ENCODE data around the gene ZNF615.

DNA sequence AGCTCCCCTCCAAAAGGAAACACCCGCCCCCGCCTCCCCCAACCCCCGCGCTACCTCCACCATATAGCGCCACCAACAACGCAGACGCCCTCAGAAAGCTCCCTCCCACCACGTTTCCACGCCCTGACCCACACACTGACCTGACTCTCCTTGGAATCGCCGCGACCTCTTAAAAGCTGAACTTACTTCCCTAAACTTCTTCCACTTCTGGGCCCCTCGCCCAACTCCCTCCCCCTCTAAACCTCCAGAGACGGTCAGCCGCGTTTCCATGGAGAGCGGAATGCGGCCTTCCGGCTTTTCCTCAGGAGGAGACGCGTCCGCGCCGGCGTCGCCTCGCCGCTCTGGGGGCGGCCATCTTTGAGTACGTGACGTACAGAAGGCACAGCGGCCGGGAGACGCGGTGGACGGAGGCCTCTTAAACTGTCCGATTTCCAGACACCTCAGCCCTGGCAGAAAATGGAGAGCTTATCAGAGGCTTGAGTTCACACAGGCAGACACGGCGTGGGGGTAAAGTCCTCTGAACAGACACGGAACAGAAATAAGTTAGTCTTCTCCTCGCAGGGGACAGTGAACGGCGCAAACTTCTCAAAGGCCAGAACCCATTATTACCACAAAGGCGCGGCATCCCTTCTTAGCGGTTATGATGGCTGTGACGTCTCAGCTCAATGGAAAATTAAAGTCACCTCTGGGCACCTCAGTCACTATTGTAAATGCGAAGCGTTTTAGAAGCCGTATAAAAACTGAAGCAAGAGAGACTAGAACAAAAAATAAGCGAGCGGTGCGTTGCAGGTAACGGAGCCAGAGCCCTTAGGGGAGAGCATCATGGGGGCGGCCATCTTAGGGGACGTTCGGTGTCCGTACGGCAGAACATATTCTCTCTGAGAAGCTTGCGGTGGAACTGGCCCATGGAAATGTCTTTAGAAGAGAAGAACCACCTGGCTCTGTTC, 40.8 kb upstream of the ZNF615 start, which contains the start of gene ZNF432:
- TF ChIP-seq, protein P1, sequence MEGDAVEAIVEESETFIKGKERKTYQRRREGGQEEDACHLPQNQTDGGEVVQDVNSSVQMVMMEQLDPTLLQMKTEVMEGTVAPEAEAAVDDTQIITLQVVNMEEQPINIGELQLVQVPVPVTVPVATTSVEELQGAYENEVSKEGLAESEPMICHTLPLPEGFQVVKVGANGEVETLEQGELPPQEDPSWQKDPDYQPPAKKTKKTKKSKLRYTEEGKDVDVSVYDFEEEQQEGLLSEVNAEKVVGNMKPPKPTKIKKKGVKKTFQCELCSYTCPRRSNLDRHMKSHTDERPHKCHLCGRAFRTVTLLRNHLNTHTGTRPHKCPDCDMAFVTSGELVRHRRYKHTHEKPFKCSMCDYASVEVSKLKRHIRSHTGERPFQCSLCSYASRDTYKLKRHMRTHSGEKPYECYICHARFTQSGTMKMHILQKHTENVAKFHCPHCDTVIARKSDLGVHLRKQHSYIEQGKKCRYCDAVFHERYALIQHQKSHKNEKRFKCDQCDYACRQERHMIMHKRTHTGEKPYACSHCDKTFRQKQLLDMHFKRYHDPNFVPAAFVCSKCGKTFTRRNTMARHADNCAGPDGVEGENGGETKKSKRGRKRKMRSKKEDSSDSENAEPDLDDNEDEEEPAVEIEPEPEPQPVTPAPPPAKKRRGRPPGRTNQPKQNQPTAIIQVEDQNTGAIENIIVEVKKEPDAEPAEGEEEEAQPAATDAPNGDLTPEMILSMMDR (IDR thresholded peaks at IDR 0.05): no peak
- peak; percentile 83 to 92 (median 86) for TF ChIP-seq POLR2AphosphoS5 (IDR thresholded peaks at IDR 0.05)
